NCI-H2029 (cell line): ENCODE results near the gene FKRP.
"Not testable (repeated sequence)": the region's sequence is repeated elsewhere in the genome, so short reads cannot be mapped to it uniquely, and the experiment has no call there.

Source experiments
- DNase-seq: peaks from one replicate; lab custom pipeline; 2025; lab: John Stamatoyannopoulos, UW

FKRP gene

GRCh38 chr19:46786236-46787039 lies 40.6 kb downstream of the FKRP start:
- peak; percentile 62 for DNase-seq

GRCh38 chr19:46787040-46787330 lies 41.1 kb downstream of the FKRP start:
- no peak for DNase-seq

GRCh38 chr19:46787331-46788261 lies 41.7 kb downstream of the FKRP start:
- peak; percentile 54 for DNase-seq

GRCh38 chr19:46788262-46788967 lies 42.6 kb downstream of the FKRP start, which contains the start of gene SLC1A5:
Gene SLC1A5 (minus strand): TSS chr19:46788594. CDS start chr19:46787965, 629 bp downstream.
- DNase-seq = peak; percentile 98

GRCh38 chr19:46788968-46789338 lies 43.1 kb downstream of the FKRP start:
- DNase-seq = no peak

GRCh38 chr19:46789371-46789770 lies 43.5 kb downstream of the FKRP start:
- no peak for DNase-seq

GRCh38 chr19:46791944-46792343 lies 46.1 kb downstream of the FKRP start:
- DNase-seq = no peak

- DNase-seq = no peak
Observed at GRCh38 chr19:46797881-46798280, 52.0 kb downstream of the FKRP start.

- no peak for DNase-seq
Observed at GRCh38 chr19:46798713-46799112, 52.9 kb downstream of the FKRP start.

GRCh38 chr19:46802152-46802551 lies 56.3 kb downstream of the FKRP start:
- DNase-seq = no peak

GRCh38 chr19:46803555-46803954 lies 57.7 kb downstream of the FKRP start:
- no peak for DNase-seq

GRCh38 chr19:46804432-46804831 lies 58.6 kb downstream of the FKRP start:
- not testable (repeated sequence) for DNase-seq

GRCh38 chr19:46806656-46807055 lies 60.8 kb downstream of the FKRP start:
- no peak for DNase-seq
